Activated B cell treated with CpG ODN at 0.5 μM for 24 hours (primary cell): ENCODE results near the gene ANAPC2. TPM values are rescaled to one million over a fixed set of nuclear protein-coding genes. Genes with fewer than 3 reads are reported as not detected.

Experiments
- ATAC-seq: fragments of 200-7000 bp; cut with Tn5 transposase; one replicate; pipeline ENCODE4 v1.10.0; 2021; ENCODE audit warnings: low read depth, mild to moderate bottlenecking, moderate library complexity
- CTCF ChIA-PET: fragments of 350-600 bp; sonication (Branson Sonifier 250); formaldehyde crosslinking; loops from one replicate; lab custom pipeline; 2021; ENCODE audit warnings: antibody characterized with exemption; lab: Charles Lee
- POLR2A ChIA-PET: fragments of 350-600 bp; sonication (Branson Sonifier 250); formaldehyde crosslinking; loops from one replicate; lab custom pipeline; 2021; ENCODE audit warnings: antibody characterized with exemption; lab: Charles Lee
- DNase-seq: peaks from one replicate; pipeline ENCODE4 v3.0.0; 2022
- H3K27ac Mint-ChIP-seq: one replicate; pipeline ENCODE4 v1.8.0; 2020; ENCODE audit warnings: mixed read lengths
- H3K27me3 Mint-ChIP-seq: one replicate; pipeline ENCODE4 v1.8.0; 2021; ENCODE audit warnings: mixed read lengths
- H3K36me3 Mint-ChIP-seq: one replicate; pipeline ENCODE4 v1.8.0; 2021; ENCODE audit warnings: low read depth, mixed read lengths
- H3K4me1 Mint-ChIP-seq: one replicate; pipeline ENCODE4 v1.8.0; 2021; ENCODE audit warnings: mixed read lengths
- H3K4me3 Mint-ChIP-seq: one replicate; pipeline ENCODE4 v1.8.0; 2020; ENCODE audit warnings: mild to moderate bottlenecking, mixed read lengths
- H3K9me3 Mint-ChIP-seq: one replicate; pipeline ENCODE4 v1.8.0; 2020; ENCODE audit warnings: mixed read lengths
- intact Hi-C: fragments of 100-400 bp; cut with micrococcal nuclease; formaldehyde crosslinking; loops from one replicate; pipeline ENCODE4 v1.15.1; 2024
- total RNA-seq: library from RNA; stranded (reverse); gene quantifications from 2 replicates; pipeline ENCODE4 v1.2.3, GENCODE V29; 2022
- TF ChIP-seq, protein P1 (sequence below): fragments of 200-600 bp; IDR thresholded peaks from one replicate; pipeline ENCODE4 v1.8.0; 2022; ENCODE audit warnings: antibody characterized with exemption, mild to moderate bottlenecking

Gene ANAPC2
- total RNA-seq, 1 donor from 2014 or later: 93.9 TPM

DNA sequence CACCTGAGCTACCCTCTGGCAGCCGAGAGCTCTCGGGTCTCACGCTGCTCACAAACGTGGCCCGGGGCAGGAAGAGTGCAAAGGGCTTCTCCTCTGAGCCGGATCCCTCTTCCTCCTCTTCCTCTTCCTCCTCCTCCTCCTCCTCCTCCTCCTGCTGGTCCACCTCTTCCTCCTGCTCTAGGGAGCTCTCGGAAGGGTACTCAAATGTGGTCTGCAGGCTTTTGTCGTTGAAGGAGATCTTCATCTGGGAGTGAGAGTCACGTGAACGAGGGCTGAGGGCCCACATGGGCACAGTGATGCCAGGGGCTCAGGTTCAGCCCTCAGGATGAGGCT, 4.1 kb upstream of the ANAPC2 start:
- CTCF ChIA-PET: no interaction called here
- ATAC-seq: no peak
- intact Hi-C loops: no loop called here

DNA sequence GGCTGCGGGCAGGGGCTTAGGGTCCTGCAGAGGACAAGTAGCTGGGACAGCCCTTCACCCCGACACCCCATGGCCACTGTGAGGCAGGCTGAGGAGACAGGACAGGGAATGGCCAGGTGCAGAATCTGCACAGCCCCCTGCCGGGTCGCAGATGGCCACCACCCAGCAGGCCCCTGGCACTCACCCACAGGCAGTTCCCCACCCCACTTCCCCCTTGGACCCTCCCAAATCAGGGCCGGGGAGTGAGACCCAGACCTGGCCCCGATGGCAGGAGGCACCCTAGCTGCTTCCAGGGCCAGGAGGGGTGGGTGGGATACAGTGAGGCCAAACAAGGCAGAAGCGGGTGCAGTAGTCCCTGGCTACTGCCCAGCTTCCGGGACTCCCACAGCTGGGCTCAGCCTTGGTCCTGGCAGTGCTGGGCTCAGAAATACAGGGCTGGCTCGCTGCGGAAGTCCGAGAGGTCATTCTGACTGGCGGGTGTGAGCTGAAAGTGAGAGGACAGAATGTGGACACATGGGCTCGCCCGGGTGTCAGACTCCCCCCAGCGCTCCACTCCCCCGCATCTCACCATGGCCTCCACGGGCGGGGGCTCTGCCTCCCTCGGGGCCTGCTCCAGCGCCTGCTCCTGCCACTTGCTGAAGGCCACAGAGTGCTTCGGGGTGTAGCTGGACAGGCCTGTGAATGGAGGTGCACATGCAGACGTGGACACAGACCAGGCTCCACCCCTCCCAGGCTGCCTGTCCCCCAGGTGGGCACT, 3.5 kb upstream of the ANAPC2 start:
- intact Hi-C loops: no loop called here
- Mint-ChIP-seq H3K36me3 (peaks cover 25% of the 10 kb centered on the region), H3K9me3 (no peaks in the 10 kb centered on the region), H3K27me3 (no peaks in the 10 kb centered on the region), H3K4me1 (peaks cover 28% of the 10 kb centered on the region), H3K4me3 (no peak overlapping the region), H3K27ac (no peak overlapping the region)
- POLR2A ChIA-PET: interaction anchor here (0.6 to 0.8 kb wide), 2 partner anchors 31 to 41 kb away, joined by 3 to 4 read pairs; no protein-coding TSS in a partner anchor
- ATAC-seq (no peak), DNase-seq (no peak)
- TF ChIP-seq, protein P1, sequence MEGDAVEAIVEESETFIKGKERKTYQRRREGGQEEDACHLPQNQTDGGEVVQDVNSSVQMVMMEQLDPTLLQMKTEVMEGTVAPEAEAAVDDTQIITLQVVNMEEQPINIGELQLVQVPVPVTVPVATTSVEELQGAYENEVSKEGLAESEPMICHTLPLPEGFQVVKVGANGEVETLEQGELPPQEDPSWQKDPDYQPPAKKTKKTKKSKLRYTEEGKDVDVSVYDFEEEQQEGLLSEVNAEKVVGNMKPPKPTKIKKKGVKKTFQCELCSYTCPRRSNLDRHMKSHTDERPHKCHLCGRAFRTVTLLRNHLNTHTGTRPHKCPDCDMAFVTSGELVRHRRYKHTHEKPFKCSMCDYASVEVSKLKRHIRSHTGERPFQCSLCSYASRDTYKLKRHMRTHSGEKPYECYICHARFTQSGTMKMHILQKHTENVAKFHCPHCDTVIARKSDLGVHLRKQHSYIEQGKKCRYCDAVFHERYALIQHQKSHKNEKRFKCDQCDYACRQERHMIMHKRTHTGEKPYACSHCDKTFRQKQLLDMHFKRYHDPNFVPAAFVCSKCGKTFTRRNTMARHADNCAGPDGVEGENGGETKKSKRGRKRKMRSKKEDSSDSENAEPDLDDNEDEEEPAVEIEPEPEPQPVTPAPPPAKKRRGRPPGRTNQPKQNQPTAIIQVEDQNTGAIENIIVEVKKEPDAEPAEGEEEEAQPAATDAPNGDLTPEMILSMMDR: no peak
- CTCF ChIA-PET: interaction anchor here (0.9 kb wide), 1 partner anchor 15 kb away, joined by 3 read pairs; no protein-coding TSS in a partner anchor

More for the DNA sequence above, 4.1 kb upstream of the ANAPC2 start:
- Mint-ChIP-seq H3K9me3 (no peaks in the 10 kb centered on the region), H3K36me3 (peaks cover 24% of the 10 kb centered on the region), H3K4me3 (no peak overlapping the region), H3K27me3 (no peaks in the 10 kb centered on the region), H3K27ac (no peak overlapping the region), H3K4me1 (peaks cover 23% of the 10 kb centered on the region)
- DNase-seq: no peak
- POLR2A ChIA-PET: interaction anchor here (0.6 to 0.8 kb wide), 2 partner anchors 31 to 41 kb away, joined by 3 to 4 read pairs; no protein-coding TSS in a partner anchor
- TF ChIP-seq, protein P1: no peak

DNA sequence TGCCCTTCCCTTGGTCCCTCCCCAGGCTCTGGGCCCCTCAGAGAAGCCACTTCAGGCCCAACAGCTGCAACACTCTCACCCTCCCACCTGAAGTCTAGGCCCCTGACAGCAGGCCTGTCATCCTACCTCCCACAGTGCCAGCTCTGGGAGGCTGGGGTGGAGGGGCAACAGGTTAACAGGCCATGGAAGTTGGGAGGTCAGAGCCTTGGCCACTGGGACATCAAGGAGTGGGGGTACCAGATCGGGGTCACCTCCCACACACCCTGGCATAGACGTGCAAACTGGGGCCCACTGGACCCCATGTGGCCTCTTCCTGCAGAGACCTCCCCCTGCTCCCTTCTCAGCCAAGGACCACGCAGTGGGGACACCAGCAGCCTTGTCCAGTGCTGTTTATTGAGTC, 2.9 kb upstream of the ANAPC2 start:
- Mint-ChIP-seq H3K27me3 (no peaks in the 10 kb centered on the region), H3K36me3 (peaks cover 31% of the 10 kb centered on the region), H3K4me1 (peaks cover 34% of the 10 kb centered on the region), H3K27ac (peak overlapping the region; percentile 41), H3K9me3 (no peaks in the 10 kb centered on the region), H3K4me3 (no peak overlapping the region)
- DNase-seq (no peak), ATAC-seq (no peak)
- intact Hi-C loops: no loop called here
- POLR2A ChIA-PET: interaction anchor here (4.4 kb wide), 1 partner anchor 11 kb away, joined by 49 read pairs; the partner anchor contains the start of gene TPRN
- CTCF ChIA-PET: interaction anchor here (0.9 kb wide), 1 partner anchor 14 kb away, joined by 3 read pairs; no protein-coding TSS in a partner anchor
- TF ChIP-seq, protein P1: no peak

DNA sequence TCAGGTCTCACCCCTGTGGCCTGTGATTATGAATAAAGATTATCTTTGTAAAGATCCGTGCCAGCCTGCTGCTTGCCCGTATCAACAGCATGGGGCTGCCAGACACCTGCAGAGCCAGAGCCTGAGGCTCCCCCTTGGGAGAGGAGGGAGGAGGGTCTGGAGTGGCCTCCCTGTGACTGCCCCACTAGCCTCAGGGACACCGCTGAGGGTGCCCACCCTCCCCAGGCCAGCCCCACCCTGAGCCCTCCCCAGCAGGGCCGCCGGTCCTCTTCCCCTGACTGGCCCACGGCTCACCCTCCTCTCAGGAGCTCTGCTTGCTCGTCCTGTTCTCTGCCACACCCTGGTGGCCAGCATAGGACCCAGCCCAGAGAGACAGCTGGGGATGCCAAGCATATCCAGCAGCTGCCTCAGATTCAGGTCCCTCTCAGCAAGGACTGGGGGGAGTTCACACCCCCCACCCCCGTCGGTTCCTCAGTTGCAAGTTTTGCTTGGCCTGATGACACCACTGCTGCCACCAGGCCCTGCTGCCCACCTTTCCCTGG, 2.0 kb upstream of the ANAPC2 start:
- Mint-ChIP-seq H3K9me3 (no peaks in the 10 kb centered on the region), H3K27me3 (no peaks in the 10 kb centered on the region), H3K4me3 (peak overlapping the region; percentile 64), H3K27ac (peak overlapping the region; percentile 41), H3K4me1 (peaks cover 36% of the 10 kb centered on the region), H3K36me3 (peaks cover 37% of the 10 kb centered on the region)
- ChIA-PET CTCF (interaction anchor here (1.4 to 2.0 kb wide), 3 partner anchors 14 to 46 kb away, joined by 3 to 8 read pairs (median 7); no protein-coding TSS in a partner anchor), POLR2A (interaction anchor here (0.6 to 4.4 kb wide), 7 partner anchors 8 to 64 kb away, joined by 8 to 49 read pairs (median 17); partner anchors contain the start of genes NDOR1, RNF224, TMEM203 and TPRN)
- DNase-seq: no peak
- TF ChIP-seq, protein P1: no peak
- ATAC-seq: no peak
- intact Hi-C loops: no loop called here
